HFFc6 (cell line): Measurements from ENCODE around the gene ANXA3. TPM values are rescaled to one million over a fixed set of nuclear protein-coding genes. Genes with fewer than 3 reads are reported as not detected.
A peak's percentile ranks its signal among the peaks of the same experiment; 100 is the strongest.
"Not testable (repeated sequence)": the region's sequence is repeated elsewhere in the genome, so short reads cannot be mapped to it uniquely, and the experiment has no call there.

ENCODE experiments used
- DNase-seq: peaks from one replicate; pipeline ENCODE4 v3.0.0-alpha.2; 2018
- H3K27ac Mint-ChIP-seq: 2 replicates; pipeline ENCODE4 v1.8.0; 2020; ENCODE audit warnings: mild to moderate bottlenecking, mixed read lengths
- H3K27me3 Mint-ChIP-seq: 2 replicates; pipeline ENCODE4 v1.8.0; 2021; ENCODE audit warnings: mild to moderate bottlenecking, moderate library complexity, mixed read lengths; ENCODE audit not compliant: insufficient read depth
- H3K36me3 Mint-ChIP-seq: 2 replicates; pipeline ENCODE4 v1.8.0; 2021; ENCODE audit warnings: low read depth, mixed read lengths
- H3K4me1 Mint-ChIP-seq: 2 replicates; pipeline ENCODE4 v1.8.0; 2020; ENCODE audit warnings: low read depth, mixed read lengths
- H3K4me3 Mint-ChIP-seq: 2 replicates; pipeline ENCODE4 v1.8.0; 2020; ENCODE audit warnings: mild to moderate bottlenecking, moderate library complexity, mixed read lengths
- H3K9me3 Mint-ChIP-seq: 2 replicates; pipeline ENCODE4 v1.8.0; 2020; ENCODE audit warnings: mild to moderate bottlenecking, mixed read lengths
- total RNA-seq, 6 experiments: library from RNA; stranded (reverse); fragmentation: NEBNext Ultra II Directional; extraction: Animal tissue kit (Norgen Biotek cat#: 25700); gene quantifications; 2 replicates in 1 of 6; 3 replicates in 5 of 6; pipeline ENCODE4 v1.2.3, GENCODE V29; 2021
- TF ChIP-seq, protein P1 (sequence below): fragments of 200-600 bp; sonication (generic); IDR thresholded peaks from 2 replicates; pipeline ENCODE4 v1.5.0; 2021; ENCODE audit warnings: antibody characterized with exemption, mild to moderate bottlenecking

Gene ANXA3
- total RNA-seq, 6 experiments from 2014 or later: 1.5 to 3.0 (median 1.6) TPM

DNA sequence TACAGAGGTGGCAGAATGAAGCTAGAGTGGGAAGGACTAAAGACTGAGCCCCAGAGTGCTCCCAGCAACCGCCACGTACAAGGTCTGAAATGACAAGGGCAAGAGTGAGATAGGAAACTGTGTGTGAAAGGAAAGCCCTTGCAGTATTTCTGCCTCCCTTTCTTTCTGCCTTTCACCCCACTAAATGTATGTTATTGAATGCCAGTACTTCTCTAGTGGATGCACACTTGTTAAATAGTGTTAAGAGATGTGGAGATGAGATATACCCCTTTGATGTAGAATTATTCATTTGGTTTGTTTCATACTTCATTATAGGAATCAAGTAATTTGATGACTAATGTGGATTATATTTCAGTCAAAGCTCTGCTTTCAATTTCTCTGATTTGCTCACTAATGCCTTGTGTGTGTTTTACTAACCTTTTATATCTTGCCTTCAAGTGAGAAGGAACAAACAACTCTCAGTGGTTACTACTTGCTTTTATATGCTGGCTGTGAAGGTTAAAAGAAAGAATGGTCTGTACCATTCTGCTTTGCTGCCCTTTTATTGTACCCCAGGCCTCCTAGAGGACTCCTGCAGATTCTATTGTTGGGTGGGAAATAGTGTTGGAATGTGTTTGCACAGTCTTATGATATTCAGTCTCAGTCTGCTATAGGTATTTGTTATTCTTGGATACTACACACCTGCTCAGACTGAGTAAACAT lies 8.0 kb upstream of the ANXA3 start:
- H3K4me1 Mint-ChIP-seq: peaks cover 45% of the 10 kb centered on the region
- TF ChIP-seq, protein P1, sequence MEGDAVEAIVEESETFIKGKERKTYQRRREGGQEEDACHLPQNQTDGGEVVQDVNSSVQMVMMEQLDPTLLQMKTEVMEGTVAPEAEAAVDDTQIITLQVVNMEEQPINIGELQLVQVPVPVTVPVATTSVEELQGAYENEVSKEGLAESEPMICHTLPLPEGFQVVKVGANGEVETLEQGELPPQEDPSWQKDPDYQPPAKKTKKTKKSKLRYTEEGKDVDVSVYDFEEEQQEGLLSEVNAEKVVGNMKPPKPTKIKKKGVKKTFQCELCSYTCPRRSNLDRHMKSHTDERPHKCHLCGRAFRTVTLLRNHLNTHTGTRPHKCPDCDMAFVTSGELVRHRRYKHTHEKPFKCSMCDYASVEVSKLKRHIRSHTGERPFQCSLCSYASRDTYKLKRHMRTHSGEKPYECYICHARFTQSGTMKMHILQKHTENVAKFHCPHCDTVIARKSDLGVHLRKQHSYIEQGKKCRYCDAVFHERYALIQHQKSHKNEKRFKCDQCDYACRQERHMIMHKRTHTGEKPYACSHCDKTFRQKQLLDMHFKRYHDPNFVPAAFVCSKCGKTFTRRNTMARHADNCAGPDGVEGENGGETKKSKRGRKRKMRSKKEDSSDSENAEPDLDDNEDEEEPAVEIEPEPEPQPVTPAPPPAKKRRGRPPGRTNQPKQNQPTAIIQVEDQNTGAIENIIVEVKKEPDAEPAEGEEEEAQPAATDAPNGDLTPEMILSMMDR: no peak
- DNase-seq: no peak
- H3K4me3 Mint-ChIP-seq: peak overlapping the region; percentile 10; the same call in 1 of the 2 replicates
- peaks cover 12% of the 10 kb centered on the region for H3K36me3 Mint-ChIP-seq
- H3K27ac Mint-ChIP-seq: no peak overlapping the region
- H3K27me3 Mint-ChIP-seq: no peaks in the 10 kb centered on the region; the same call in 1 of the 2 replicates
- peaks cover 5% of the 10 kb centered on the region for H3K9me3 Mint-ChIP-seq

DNA sequence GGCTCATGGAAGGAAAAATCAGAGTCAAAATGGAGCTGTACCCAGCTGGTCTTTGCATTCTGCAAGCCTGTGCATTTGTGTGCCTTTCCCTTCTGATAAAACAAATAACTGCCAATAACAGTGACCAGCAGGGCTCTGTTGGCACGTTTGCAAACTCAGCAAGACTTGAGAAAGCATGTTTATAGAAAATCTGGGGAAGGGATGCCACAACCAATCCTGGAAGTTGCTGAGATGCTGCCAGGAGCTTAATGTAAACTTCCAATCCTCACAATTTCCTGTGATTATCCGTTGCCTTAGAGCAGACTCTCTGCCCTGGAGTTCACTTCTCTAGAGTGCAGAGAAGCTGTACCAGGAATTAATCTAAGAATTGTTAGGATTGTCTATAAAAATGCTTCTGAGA lies 6.9 kb upstream of the ANXA3 start:
- Mint-ChIP-seq H3K27ac (no peak overlapping the region; the same call in 1 of the 2 replicates), H3K9me3 (peaks cover 5% of the 10 kb centered on the region), H3K27me3 (no peaks in the 10 kb centered on the region; the same call in 1 of the 2 replicates), H3K4me3 (no peak overlapping the region), H3K36me3 (peaks cover 12% of the 10 kb centered on the region), H3K4me1 (peaks cover 45% of the 10 kb centered on the region)
- no peak for DNase-seq
- TF ChIP-seq, protein P1: no peak

GRCh38 chr4:78545275-78546246 lies 6.0 kb upstream of the ANXA3 start:
- TF ChIP-seq, protein P1: no peak
- Mint-ChIP-seq H3K9me3 (peaks cover 5% of the 10 kb centered on the region), H3K4me1 (peaks cover 45% of the 10 kb centered on the region), H3K27me3 (no peaks in the 10 kb centered on the region; the same call in 1 of the 2 replicates), H3K36me3 (peaks cover 10% of the 10 kb centered on the region), H3K4me3 (no peak overlapping the region), H3K27ac (no peak overlapping the region)
- DNase-seq: no peak

DNA sequence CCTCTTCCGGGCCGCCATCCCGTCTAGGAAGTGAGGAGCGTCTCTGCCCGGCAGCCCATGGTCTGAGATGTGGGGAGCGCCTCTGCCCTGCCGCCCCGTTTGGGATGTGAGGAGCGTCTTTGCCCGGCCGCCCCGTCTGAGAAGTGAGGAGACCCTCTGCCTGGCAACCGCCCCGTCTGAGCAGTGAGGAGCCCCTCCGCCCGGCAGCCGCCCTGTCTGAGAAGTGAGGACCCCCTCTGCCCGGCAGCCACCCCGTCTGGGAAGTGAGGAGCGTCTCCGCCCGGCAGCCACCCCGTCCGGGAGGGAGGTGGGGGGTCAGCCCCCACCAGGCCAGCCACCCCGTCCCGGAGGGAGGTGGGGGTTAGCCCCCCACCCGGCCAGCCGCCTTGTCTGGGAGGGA lies 3.7 kb upstream of the ANXA3 start:
- not testable (repeated sequence) for H3K27me3 Mint-ChIP-seq, DNase-seq, H3K9me3 Mint-ChIP-seq, H3K27ac Mint-ChIP-seq, H3K36me3 Mint-ChIP-seq, H3K4me3 Mint-ChIP-seq
- H3K4me1 Mint-ChIP-seq: peaks cover 48% of the 10 kb centered on the region

DNA sequence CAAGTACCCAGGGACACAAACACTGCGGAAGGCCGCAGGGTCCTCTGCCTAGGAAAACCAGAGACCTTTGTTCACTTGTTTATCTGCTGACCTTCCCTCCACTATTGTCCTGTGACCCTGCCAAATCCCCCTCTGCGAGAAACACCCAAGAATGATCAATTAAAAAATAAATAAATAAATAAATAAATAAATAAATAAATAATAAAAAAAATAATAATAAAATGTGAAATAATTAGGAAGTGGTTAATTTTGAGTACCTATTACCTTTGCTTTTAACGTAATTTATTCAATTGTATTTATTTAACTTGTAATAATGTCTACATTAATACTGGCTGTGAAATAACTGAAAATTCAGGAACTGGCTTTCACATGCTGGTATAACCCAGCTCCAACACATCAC lies 2.7 kb upstream of the ANXA3 start:
- DNase-seq, H3K27ac Mint-ChIP-seq, H3K9me3 Mint-ChIP-seq, H3K4me3 Mint-ChIP-seq, H3K36me3 Mint-ChIP-seq, H3K27me3 Mint-ChIP-seq: not testable (repeated sequence)
- H3K4me1 Mint-ChIP-seq: peaks cover 48% of the 10 kb centered on the region

GRCh38 chr4:78552389-78553042 lies 946 bp downstream of the ANXA3 start:
- Mint-ChIP-seq H3K36me3 (no peaks in the 10 kb centered on the region), H3K4me3 (no peak overlapping the region), H3K27ac (no peak overlapping the region), H3K27me3 (no peaks in the 10 kb centered on the region), H3K4me1 (peaks cover 48% of the 10 kb centered on the region), H3K9me3 (no peaks in the 10 kb centered on the region)
- no peak for DNase-seq
- TF ChIP-seq, protein P1: no peak
